GM18499 (cell line): Measurements from ENCODE around the gene ABO.
"Not testable (repeated sequence)": the region's sequence is repeated elsewhere in the genome, so short reads cannot be mapped to it uniquely, and the experiment has no call there.

Experiments used
- ATAC-seq: cut with Tn5 transposase; IDR thresholded peaks from one replicate; pipeline ENCODE4 v1.9.1; 2021; ENCODE audit warnings: moderate number of reproducible peaks; ENCODE audit not compliant: insufficient read depth, unreplicated experiment

Gene ABO

DNA sequence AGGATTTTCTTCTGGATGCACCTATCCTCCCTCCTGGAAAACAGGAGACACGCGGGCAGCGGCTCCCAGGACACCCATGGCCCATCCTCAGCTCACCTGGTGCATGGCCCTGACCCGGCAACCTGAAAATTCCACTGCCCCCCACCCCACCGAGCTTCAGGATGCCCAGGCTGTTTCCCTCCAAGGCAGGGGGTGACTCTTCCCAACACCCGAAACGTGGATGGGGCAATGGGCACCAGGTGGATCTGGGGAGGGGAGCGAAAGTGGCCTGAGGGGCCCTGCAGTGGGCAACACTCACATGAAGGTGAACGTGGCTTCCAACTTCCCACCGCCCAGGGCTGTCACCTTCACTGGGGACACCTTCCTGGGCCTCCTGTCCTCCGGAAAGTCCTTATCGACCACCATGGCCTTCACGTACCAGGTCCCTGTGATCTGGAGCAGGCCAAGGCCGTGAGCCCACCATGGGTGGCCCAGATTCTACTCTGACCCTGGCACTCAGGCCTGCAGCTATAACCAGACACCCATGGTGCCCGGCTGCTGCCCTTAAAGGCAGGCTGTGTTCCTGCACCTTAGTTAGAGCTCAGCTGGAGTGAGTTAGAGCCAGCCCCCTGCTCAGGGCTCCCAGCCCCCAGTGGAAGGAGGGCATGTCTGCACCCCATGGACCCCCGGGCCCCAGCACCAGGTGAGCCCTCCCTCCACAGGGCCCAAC, 66.7 kb downstream of the ABO start:
- not testable (repeated sequence) for ATAC-seq

DNA sequence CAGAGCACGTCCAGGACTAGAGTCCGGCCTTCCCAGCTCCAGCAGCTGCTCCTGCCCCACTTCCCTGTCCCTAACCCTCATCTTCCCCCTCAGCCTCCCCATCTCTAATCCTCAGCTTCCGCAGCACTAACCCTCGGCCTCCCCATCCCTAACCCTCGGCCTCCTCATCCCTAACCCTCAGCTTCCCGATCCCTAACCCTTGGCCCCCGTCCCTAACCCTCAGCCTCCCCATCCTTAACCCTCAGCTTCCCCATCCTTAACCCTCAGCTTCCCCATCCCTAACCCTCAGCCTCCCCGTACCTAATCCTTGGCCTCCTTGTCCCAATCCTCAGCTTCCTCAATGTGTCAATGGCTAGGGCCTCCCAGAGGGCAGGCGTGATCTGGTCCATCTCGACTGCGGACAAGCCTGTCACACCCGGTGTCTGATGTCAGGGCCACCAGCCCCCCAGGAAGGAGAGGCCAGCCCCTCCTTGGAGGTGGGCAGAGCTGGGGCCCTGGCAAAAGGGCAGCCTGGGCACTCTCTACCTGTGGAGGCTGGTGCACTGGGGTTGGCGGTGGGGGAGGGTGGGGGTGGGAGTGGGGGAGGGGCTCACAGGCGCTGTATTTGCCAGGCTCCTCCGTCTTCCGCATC, 67.3 kb downstream of the ABO start:
- no peak for ATAC-seq

DNA sequence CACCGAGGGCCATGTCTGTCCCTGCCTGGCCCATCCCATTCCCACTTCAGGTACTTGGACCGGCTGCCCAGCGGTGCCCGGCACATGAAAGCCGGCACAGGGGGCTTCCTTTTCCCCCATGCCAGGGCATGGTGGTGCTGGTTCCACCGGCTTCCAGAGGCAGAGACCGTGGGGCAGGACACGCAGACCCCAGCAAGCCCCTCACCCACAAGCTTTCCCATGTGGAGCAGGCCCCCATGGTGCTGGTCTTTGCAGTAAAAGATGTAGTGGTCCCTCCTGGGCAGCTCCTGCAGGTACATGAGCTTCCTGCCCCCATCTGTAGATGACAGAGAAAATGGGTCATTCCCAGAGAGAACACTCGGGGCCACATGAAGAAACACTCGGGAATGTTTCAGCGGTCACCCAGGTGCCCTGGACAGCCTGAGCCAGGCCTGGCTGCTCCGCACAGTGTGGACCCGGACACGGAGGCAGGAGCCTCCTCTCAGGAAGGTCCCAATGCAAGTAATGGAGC, 67.9 kb downstream of the ABO start:
- ATAC-seq = no peak

DNA sequence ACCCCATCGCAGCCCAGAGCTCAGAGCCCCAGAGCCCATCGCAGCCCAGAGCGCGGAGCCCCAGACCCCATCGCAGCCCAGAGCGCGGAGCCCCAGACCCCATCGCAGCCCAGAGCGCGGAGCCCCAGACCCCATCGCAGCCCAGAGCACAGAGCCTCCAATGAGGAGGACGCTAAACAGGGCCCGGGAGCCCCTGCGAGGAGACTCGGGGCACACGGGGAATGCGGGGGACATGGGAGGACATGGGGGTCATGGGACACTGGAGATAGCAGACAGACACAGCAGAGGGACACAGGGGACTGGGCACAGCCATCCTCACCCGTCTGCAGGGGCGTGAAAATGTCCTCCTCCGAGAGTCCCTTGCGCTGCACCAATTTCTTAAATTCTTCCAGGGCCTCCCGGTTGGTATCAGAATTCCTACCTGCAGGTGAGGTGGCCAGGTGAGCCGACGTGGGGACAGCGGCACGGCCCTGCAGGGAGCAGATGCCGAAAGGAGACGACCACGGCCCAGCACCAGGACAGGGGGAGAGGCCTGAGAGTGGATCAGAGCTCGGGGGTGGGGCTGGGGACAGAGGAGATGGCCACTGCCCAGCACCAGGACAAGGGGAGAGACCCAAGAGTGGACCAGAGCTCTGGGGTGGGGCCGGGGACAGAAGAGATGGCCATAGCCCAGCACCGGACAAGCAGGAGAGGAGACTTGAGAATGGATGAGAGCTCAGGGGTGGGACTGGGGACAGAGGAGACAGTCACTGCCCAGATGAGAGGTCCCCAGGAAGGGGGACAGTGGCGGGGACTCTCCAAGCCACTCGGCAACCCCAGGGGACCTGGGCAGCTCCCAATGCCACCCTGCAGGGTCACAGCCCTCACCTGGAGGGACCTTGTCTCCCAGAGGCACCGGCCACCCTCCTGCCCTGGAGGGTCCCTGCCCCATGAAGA, 68.7 kb downstream of the ABO start:
- ATAC-seq = no peak

DNA sequence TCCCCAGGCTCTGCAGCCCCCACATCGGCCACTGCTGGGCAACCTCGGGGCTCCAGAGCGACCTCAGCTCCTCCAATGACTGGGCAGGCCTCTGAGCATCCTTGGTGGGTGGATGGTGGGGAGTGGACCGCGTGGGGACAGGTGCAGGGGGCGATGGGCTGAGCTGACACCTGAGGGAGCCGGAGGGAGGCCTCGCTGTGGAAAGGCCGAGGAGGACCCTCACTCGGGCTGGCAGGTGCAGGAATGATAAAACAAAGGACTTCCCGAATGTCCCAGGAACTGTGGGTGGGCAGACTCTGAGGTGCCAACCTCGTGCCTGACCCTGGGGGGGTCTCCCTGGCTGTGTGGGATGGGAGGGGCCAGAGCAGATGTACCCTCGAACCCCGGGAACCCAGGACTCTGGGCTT, 69.5 kb downstream of the ABO start:
- ATAC-seq = not testable (repeated sequence)
